Endothelial cell of umbilical vein (primary cell): Measurements from ENCODE around the gene TMEM94. TPM values are rescaled to one million over a fixed set of nuclear protein-coding genes. Genes with fewer than 3 reads are reported as not detected.

Experiments
- BruUV-seq: library from RNA; stranded (reverse); fragments of 400-500 nt; replicated peaks from 2 replicates; lab custom pipeline; 2021; lab: Mats Ljungman, UMichigan
- CTCF ChIA-PET: fragments of 300-600, 350-600 bp; sonication (Branson Sonifier 250); formaldehyde crosslinking; loops from one replicate; lab custom pipeline; 2021; ENCODE audit warnings: antibody characterized with exemption, inconsistent platforms; lab: Charles Lee
- POLR2A ChIA-PET: fragments of 300-600, 350-600 bp; sonication (Branson Sonifier 250); formaldehyde crosslinking; loops from one replicate; lab custom pipeline; 2021; ENCODE audit warnings: antibody characterized with exemption, inconsistent platforms; lab: Charles Lee
- DNase-seq: peaks from one replicate; pipeline ENCODE4 v3.0.0-alpha.2; 2011; ENCODE audit warnings: low read depth, low spot score
- FAIRE-seq: peaks from 2 replicates; lab custom pipeline; 2011; peaks lifted over from hg19 to GRCh38; lab: Jason Lieb, UNC
- H2AFZ ChIP-seq: 2 replicates; pipeline ENCODE4 v1.6.0; 2012; ENCODE audit warnings: low read depth, low read length, control low read depth, inconsistent platforms
- H3K27ac ChIP-seq: 2 replicates; pipeline ENCODE4 v1.5.1; 2011; ENCODE audit warnings: low read depth, mild to moderate bottlenecking, control low read depth, low read length, moderate library complexity; ENCODE audit not compliant: insufficient read depth
- H3K27me3 ChIP-seq, 2 experiments: 2 replicates each; pipeline versions ENCODE4 v1.6.0 to v1.6.1; 2011; ENCODE audit warnings: low read length in 2 of 2, mixed read lengths in 1 of 2; ENCODE audit not compliant: control insufficient read depth in 2 of 2, insufficient read depth in 2 of 2
- H3K36me3 ChIP-seq, 2 experiments: 2 replicates in 1 of 2; 3 replicates in 1 of 2; pipeline ENCODE4 v1.5.1; 2011; ENCODE audit warnings: low read length in 2 of 2, mild to moderate bottlenecking in 1 of 2, moderate library complexity in 1 of 2; ENCODE audit not compliant: control insufficient read depth in 2 of 2, insufficient read depth in 2 of 2; ENCODE audit errors: extremely low read depth in 1 of 2
- H3K4me1 ChIP-seq: 3 replicates; pipeline ENCODE4 v1.5.1; 2011; ENCODE audit warnings: mild to moderate bottlenecking, low read length; ENCODE audit not compliant: control insufficient read depth, insufficient read depth; ENCODE audit errors: extremely low read depth
- H3K4me2 ChIP-seq: 2 replicates; pipeline ENCODE4 v1.6.1; 2011; ENCODE audit warnings: low read length, control low read depth, mixed read lengths; ENCODE audit not compliant: insufficient read depth
- H3K4me3 ChIP-seq, 3 experiments: fragments of 200-600 bp in 1 of 3; sonication (generic), shearing (Covaris generic) in 1 of 3; replicated peaks in 1 of 3; 2 replicates each; pipeline ENCODE4 v1.5.1; 2011 to 2016; ENCODE audit warnings: control low read depth in 3 of 3, low read length in 3 of 3, mild to moderate bottlenecking in 2 of 3, inconsistent platforms in 1 of 3, low read depth in 1 of 3, moderate library complexity in 1 of 3; ENCODE audit not compliant: insufficient read depth in 1 of 3
- H3K79me2 ChIP-seq: 2 replicates; pipeline ENCODE4 v1.6.0; 2012; ENCODE audit warnings: low read length, inconsistent platforms; ENCODE audit not compliant: control insufficient read depth, insufficient read depth
- H3K9ac ChIP-seq: replicated peaks from 2 replicates; pipeline ENCODE3; 2011; ENCODE audit warnings: low read length, control low read depth; ENCODE audit not compliant: insufficient read depth; ENCODE audit errors: extremely low read depth
- H3K9me1 ChIP-seq: replicated peaks from 3 replicates; pipeline ENCODE4 v1.6.0; 2011; ENCODE audit warnings: mild to moderate bottlenecking, low read length; ENCODE audit not compliant: control insufficient read depth, insufficient read depth; ENCODE audit errors: extremely low read depth
- H3K9me3 ChIP-seq: replicated peaks from 2 replicates; pipeline ENCODE4 v1.5.1; 2012; ENCODE audit warnings: low read length, inconsistent platforms; ENCODE audit not compliant: control insufficient read depth, insufficient read depth
- H4K20me1 ChIP-seq: replicated peaks from 2 replicates; pipeline ENCODE3; 2011; ENCODE audit warnings: mild to moderate bottlenecking, low read length; ENCODE audit not compliant: control insufficient read depth, insufficient read depth; ENCODE audit errors: extremely low read depth
- CTCF ChIP-seq, 2 donors: IDR thresholded peaks; 1 replicate in 1 of 2; 2 replicates in 1 of 2; pipeline ENCODE4 v1.5.1; 2011; ENCODE audit warnings: low read length in 2 of 2, mild to moderate bottlenecking in 2 of 2, moderate library complexity in 2 of 2, control low read depth in 1 of 2, inconsistent platforms in 1 of 2, low read depth in 1 of 2; ENCODE audit not compliant: insufficient read depth in 1 of 2; ENCODE audit errors: extremely low read depth in 1 of 2
- EZH2 ChIP-seq: IDR thresholded peaks from 2 replicates; pipeline ENCODE4 v1.6.1; 2012; ENCODE audit warnings: borderline replicate concordance, low read depth, mild to moderate bottlenecking, moderate library complexity, low read length, inconsistent platforms; ENCODE audit not compliant: severe bottlenecking
- FOS ChIP-seq: IDR thresholded peaks from 2 replicates; pipeline ENCODE4 v1.6.1; 2011; ENCODE audit warnings: mild to moderate bottlenecking, low read length, moderate library complexity, borderline replicate concordance; ENCODE audit not compliant: insufficient read depth
- GATA2 ChIP-seq: IDR thresholded peaks from 2 replicates; pipeline ENCODE4 v1.7.0; 2011; ENCODE audit warnings: low read depth, mild to moderate bottlenecking, moderate library complexity, mixed read lengths, low read length; ENCODE audit not compliant: insufficient read length, insufficient read depth
- JUN ChIP-seq: IDR thresholded peaks from 2 replicates; pipeline ENCODE4 v1.6.1; 2011; ENCODE audit warnings: borderline replicate concordance, low read depth; ENCODE audit not compliant: insufficient read length, insufficient read depth
- MAX ChIP-seq: IDR thresholded peaks from 2 replicates; pipeline ENCODE4 v1.6.1; 2011; ENCODE audit not compliant: insufficient read depth, insufficient read length
- MYC ChIP-seq: IDR thresholded peaks from one replicate; pipeline ENCODE4 v1.6.1; 2011; ENCODE audit warnings: mild to moderate bottlenecking, low read depth, low read length
- POLR2A ChIP-seq: IDR thresholded peaks from 2 replicates; pipeline ENCODE4 v1.6.1; 2012; ENCODE audit warnings: low read depth, mild to moderate bottlenecking, control low read depth, low read length
- POLR2AphosphoS5 ChIP-seq: IDR thresholded peaks from 2 replicates; pipeline ENCODE4 v1.6.1; 2012; ENCODE audit warnings: low read depth, mild to moderate bottlenecking, control low read depth, low read length, moderate library complexity; ENCODE audit not compliant: insufficient read depth
- dilution Hi-C: fragments of 300-500 bp; cut with MboI; formaldehyde crosslinking; loops from one replicate; pipeline ENCODE4 v1.15.0; 2019; ENCODE audit warnings: low sequenced_read_pairs; ENCODE audit not compliant: extremely low pct_ligation_motif_present
- intact Hi-C: fragments of 100-400 bp; cut with micrococcal nuclease; formaldehyde crosslinking; loops from one replicate; pipeline ENCODE4 v1.10.0; 2022
- polyA plus RNA-seq, 4 experiments: library from polyadenylated mRNA; depleted of rRNA in 3 of 4; stranded (reverse) in 3 of 4; unstranded in 1 of 4; fragments of >200 nt; gene quantifications; 2 replicates each; pipeline versions ENCODE4 v1.2.1 to v1.2.3, GENCODE V29; 2011 to 2012; ENCODE audit warnings: missing spikeins in 1 of 4
- total RNA-seq: library from RNA; stranded (reverse); gene quantifications from 2 replicates; pipeline ENCODE4 v1.2.3, GENCODE V29; 2021

TMEM94 gene
- total and polyA plus RNA-seq, 2 donors (not counting 3 experiments of a cell fraction or from before 2014, with no cell fraction given): 69.2 to 75.9 TPM

GRCh38 chr17:75517297-75517865, 60.9 kb downstream of the TMEM94 start:
- dilution Hi-C loops: no loop called here
- H3K27me3 ChIP-seq: no peaks in the 10 kb centered on the region
- no peak overlapping the region for H3K27ac ChIP-seq
- no peak for DNase-seq
- FAIRE-seq: no peak
- peak overlapping the region; percentile 17 to 57 (median 36) for H3K4me3 ChIP-seq
- CTCF ChIA-PET: interaction anchor here (1.1 to 2.0 kb wide), 5 partner anchors 8 to 91 kb away, joined by 5 to 13 read pairs (median 7); partner anchors contain the start of genes LLGL2 and TMEM94
- no peaks in the 10 kb centered on the region for H3K9me3 ChIP-seq
- no TSS peak for BruUV-seq
- H3K9me1 ChIP-seq: no peaks in the 10 kb centered on the region
- peaks cover 31% of the 10 kb centered on the region for H3K4me1 ChIP-seq
- POLR2A ChIA-PET: no interaction called here
- intact Hi-C loops: loop anchor here (10.0 kb wide), 1 partner anchor 473 kb away; the partner anchor contains the start of genes ATP5PD and KCTD2
- peaks cover 24% of the 10 kb centered on the region for H3K79me2 ChIP-seq
- TF ChIP-seq POLR2A: no peak
- TF ChIP-seq EZH2: no peak
- no peak for TF ChIP-seq MAX
- no peak for TF ChIP-seq POLR2AphosphoS5
- no peak for TF ChIP-seq MYC
- TF ChIP-seq GATA2: no peak
- no peak for TF ChIP-seq FOS
- no peak for TF ChIP-seq CTCF (IDR thresholded peaks at IDR 0.05; ENCODE audit: extremely low read depth in 1 of 2, insufficient read depth in 1 of 2, low read depth in 1 of 2, low read length in 2 of 2)
- TF ChIP-seq JUN: no peak
- H3K4me2 ChIP-seq: peak overlapping the region; percentile 76
- peak overlapping the region; percentile 80 for H2AFZ ChIP-seq
- peaks cover 0 to 2% of the 10 kb centered on the region in 2 experiments for H3K36me3 ChIP-seq
- no peaks in the 10 kb centered on the region for H4K20me1 ChIP-seq
- H3K9ac ChIP-seq: peak overlapping the region; percentile 24
